HG03039 (cell line): Measurements from ENCODE around the gene ADGRL2.

Experiments used
- ATAC-seq: cut with Tn5 transposase; IDR thresholded peaks from one replicate; pipeline ENCODE4 v1.9.1; 2021; ENCODE audit warnings: mild to moderate bottlenecking, moderate library complexity; ENCODE audit not compliant: unreplicated experiment

ADGRL2 gene

DNA sequence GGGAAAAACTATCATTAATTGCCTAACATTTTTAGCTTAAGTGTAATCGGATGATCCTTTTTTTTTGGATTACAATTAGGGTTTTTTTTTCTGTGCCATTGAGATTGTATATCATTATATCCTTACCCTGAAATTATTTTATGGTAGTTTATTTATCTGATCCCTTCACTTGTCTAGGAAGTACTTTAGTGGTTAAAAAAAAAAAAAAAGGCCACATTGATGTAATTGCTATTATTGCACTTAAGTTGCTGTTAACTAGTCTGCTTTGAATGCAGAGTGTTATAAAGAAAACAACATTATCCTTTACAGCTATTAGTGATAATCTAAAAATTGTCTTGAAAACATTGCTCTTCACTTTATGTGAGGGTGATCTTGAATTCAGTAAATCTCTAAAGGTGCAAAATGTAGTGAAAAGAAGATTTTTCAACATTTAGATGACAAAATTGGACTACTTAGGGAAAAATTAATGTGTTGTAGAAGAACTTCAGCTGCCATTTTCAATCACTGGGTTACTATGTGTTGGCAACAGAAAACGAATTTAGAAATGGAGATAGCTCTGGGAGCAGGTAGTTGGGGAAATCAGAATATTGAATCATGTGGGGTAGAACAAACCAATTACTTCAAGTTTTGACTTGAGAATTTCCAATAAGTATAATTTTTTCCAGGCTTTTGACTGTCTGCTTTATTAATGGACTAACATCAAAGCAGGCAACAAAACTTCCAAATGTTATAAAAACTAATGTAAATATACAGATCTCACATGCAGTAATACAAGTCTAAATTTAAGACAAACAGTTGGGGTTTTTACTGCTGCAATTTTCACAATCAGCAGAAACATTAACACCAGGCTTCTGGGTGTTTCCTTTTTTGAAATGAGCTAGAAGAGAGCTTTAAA lies 5.0 kb downstream of the ADGRL2 start:
- ATAC-seq = no peak

DNA sequence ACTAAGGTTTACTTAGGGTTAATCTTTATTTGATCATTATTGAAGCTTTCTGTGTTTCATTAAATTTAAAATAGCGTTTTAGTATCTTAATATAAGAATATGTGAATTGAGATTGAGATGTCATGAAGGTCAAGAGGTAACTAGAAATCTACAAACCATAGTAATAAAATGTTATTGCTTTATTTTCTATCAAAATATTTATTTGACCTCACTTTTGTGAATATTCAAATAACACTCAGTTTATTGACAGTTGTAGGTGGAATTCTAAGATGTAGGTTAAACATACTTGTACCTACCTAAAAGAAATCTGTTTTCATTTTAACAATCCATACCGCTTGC lies 5.7 kb downstream of the ADGRL2 start:
- no peak for ATAC-seq

DNA sequence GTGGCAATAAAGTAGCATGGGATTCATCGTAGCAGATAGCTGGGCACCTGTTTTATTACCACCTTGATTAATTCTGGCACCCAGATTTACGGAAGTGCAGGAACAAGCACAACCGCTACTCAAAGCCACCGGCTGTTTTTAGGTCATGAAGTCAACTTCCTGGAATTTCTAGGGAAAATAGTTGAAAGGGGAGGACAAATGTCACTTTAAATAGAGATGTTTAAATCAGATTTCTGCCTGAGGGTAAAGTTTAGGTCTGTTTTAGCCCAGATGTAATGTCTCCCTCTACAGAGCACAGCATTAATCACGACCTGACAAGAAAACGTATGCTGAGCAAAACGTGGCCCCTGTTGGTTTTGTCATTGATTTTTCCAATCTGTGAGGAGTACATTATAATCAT lies 8.0 kb downstream of the ADGRL2 start:
- ATAC-seq = no peak

DNA sequence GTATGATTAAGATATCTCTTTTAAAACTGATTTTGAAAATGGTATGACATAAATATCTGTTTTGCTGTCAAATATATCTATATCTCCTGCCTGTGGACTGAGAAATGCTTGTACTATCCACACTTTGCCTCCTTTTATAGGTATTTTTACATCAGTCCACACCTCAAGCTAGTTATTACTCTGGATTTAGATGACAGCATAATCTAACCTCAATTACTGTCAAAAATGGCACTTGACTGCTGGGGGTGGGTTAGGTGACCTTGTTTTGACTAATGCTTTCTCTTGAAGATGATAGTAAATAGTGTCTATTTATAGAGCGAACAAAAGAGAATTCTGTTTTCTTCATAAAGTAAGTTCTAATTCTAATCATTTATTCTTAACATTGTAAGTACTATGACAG lies 9.1 kb downstream of the ADGRL2 start:
- ATAC-seq = no peak

DNA sequence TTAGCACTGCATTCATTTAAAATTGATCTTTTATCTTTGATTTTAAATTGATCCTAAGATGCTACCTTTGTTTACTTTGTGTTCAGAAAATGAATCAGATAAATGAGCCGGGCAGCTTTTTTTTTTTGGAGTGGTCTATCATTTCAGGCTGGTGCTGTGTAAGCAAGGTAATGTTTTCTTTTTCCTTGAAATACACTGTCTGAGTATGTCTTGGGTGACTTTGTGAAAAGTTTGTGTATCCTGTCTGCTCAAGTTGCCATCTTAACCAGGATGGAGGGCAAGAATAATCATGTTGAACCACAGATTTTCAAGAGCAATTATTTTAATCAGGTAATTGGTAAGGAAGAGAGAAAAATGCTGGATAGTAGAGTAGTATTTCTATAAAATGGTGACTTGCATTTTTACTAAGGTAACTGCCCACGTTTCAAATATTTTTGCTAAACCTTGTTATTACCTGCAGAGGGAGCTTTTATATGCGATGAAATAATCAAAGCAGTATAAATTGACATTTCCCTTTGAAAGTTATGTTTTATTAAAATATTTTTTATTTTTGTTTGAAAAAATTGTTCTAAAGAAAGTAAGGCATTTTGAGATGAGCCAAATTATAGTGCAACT lies 11.1 kb downstream of the ADGRL2 start:
- ATAC-seq = no peak

DNA sequence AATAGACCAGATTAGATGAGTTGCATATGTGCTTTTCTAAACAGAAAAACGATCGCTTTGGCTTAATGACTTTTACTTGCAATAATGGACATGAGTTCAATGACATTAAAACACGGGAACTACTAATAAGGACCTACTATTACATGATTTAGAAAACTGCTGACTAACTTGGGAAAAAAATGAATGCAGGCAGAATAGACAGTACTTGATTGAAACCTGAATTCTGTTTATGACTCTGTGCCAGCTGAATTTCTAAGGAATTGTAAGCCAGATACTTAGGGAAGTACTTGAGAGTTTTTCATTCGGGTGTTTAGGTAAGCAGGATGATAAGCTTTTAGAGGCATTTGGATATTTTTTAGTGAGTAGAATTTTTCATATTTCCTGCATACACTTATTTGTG lies 12.0 kb downstream of the ADGRL2 start:
- ATAC-seq = no peak

DNA sequence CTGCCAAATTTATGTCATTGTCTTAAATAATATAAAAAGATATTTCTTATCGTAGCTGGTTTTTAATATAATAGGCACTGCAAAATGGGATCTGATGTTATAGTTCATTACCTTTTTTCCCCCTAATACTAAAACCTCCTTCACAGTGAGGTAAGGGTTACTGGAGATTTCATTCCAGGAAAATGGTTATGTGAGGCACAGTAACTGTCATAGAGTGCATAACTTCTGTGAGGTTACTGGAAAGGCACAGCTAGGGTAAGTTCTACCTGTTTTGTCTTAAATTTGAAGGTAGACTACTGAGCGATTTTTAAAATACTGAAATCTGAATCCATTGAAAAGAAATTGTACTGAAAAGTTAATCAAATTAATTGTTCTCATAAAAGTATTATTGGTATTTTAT lies 13.0 kb downstream of the ADGRL2 start:
- no peak for ATAC-seq

DNA sequence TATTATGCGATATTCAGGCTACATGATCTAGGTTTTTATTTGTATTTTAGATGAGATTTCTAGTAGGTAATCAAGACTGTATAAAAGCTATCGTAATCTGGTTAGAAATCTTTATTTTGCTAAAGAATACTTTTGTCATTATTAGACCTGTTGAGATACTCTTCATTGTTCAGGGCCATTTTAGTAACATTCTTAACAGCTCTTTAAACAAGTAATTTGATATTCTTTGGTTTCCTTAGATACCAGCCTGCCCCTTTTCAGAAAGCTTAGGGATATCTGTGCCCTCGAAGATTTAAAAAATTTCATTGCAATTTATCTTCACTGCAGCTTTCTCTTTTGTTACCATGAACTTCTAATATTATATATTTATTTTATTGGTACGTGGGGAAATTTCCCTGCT lies 18.9 kb downstream of the ADGRL2 start:
- no peak for ATAC-seq

DNA sequence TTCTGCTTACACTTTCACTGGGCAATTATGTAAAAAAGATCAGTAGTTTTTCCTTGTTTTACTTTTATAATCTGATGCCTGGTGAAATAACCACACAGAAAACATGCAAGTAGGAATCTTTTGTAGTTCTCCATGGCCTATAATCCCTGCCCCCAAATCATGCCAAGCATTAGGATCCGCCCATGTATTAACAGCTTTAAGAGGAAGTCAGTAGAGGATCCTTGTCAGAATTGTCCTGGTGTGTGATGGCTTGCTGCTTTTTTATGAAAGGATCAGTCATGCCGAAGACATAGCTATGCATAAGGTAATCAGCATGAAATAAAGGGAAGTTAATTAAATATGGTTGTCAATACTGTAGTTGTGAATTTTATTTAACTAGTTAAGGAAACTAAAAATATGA lies 20.0 kb downstream of the ADGRL2 start:
- no peak for ATAC-seq

DNA sequence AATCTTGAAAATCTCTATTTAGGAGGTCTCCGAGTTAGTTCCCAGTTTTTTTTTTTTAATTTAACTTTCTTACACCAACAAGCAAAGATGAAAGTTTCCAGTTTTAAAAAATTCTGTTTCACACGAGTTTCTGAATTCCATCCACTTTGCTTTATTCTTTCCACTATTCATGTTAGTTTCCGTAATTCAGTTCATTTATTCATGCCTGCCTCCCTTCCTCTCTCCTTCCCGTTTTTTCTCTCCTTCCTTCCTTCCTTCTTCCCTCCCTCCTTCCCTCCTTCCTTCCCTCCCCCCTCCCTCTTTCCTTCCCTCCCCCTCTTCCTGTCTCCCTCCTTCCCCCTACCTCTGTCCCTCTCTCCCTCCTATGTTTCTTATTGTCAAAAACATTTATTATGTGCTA lies 22.3 kb downstream of the ADGRL2 start:
- ATAC-seq = no peak

DNA sequence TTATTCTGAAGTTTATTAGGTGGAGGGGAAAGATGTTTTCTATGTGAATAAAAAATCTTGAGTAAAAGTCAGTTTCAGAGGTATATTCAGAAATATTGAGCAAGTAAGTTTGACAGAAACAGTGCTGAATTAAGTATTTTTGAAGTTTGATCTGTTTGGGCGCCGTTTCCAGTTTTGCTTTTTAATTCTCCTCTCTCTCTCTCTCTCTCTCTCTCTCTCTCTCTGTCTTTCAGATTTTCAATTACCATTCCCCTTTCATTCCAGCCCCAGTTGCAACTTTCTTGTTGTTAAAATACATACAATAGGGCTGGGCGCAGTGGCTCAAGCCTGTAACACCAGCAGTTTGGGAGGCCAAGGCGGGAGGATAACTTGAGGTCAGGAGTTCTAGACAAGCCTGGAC lies 24.0 kb downstream of the ADGRL2 start:
- no peak for ATAC-seq

DNA sequence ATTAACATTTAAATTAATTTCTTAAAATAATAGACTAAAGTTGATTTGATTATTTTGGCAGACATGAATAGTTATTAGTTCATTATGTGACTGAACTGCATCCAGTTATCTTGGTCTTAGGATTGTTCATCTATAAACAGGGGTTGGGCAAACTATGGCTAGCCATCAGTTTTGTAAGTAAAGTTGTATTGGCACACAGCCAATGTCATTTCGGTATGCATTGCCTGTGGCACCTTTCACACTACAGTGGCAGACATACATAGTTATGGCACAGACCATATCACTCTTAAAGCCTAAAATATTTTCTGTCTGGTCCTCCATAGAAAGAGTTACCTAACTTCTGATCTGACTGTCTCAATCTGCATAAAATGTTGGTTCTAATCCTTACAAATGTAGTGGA lies 27.2 kb downstream of the ADGRL2 start:
- ATAC-seq = no peak

DNA sequence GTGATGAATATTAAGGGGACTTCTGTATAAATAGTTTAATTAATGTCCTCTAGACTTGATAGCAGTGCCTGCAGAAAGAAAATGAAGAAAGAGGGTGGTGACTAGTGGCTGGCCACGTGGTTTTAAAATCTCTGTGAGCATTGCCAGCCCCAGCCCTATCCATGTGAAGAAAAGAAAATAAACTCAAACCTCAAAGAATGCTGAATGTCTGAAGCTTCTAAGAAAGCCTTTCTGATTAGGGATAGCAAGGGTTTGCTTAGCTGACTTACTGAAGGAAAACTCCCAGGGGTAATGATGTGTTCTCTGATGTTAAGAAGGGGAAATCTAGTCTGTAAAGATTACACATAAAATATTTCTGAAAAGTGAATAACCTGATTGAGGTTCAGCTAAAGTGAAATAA lies 31.8 kb downstream of the ADGRL2 start:
- ATAC-seq = no peak

DNA sequence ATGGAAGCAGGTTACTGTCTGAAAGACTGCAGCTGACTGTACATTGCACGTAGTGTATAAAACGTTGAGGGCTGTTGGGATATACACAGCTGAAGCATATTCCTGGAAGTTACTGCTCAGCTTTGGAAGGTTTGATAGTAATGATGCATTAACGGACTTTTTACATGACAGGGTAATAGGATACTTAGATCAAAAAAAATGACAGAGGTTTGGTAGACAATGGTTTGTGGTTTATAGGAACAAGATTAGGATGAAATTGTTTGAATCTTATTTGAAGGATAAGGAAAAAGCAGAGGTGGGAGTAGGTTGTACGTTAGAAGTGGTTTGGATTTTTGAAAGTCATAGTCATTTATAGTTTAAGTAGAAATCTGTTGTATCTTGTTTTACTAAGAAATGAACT lies 33.0 kb downstream of the ADGRL2 start:
- ATAC-seq = no peak

DNA sequence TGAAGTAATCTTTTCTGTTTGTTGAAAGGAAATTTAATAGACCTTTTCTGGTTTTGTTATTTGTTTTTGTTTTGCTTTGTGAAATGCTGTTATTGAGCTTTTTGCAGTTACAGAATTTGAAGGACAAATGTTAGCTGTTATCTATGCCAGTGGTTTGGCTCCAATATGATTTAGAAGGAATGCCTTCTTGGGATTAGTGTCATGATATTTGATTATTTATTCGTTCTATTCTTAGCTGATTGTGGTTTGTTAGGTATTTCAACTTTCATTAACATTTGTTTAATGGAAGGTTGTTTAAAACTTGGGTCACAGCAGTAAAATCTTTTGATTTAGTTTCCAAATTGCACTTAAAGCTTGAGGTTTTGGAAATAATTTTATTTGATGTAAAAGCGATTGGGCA lies 33.5 kb downstream of the ADGRL2 start:
- no peak for ATAC-seq

DNA sequence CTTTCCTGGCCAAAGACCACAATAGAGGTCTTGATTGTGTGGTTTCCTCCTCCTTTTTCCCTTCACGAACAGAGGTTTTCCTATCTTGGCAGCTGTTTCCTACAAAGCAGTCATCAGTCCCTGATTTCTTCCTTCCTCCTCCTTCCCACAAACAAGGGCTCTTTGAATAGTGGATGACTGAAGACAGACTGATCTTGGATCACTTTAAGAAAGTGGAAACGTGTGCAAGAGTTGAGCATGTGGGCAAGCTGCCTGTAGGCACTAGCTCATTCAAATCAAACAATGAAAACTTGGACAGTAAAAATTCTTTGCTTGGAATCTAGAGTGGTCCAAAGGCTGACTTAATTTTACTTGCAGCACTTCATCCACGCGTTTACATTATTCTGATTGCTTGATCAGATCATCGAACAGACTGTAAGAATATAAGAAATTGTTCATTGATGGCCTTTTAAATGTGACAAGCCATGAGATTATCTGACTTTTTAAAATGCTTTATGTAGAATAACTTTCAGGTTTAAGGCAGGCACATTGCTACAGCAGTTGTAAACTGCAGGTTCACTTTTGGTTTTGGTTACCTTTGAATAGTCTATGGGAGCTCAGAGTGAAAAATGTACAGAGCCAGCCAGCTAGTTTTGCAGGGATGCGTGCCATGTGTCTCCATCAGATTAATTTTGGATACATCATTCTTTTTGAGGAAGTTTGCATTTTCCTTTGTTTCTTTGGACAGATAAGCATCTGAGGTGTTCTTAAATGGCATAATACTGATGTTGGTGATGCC lies 34.4 kb downstream of the ADGRL2 start:
- no peak for ATAC-seq

DNA sequence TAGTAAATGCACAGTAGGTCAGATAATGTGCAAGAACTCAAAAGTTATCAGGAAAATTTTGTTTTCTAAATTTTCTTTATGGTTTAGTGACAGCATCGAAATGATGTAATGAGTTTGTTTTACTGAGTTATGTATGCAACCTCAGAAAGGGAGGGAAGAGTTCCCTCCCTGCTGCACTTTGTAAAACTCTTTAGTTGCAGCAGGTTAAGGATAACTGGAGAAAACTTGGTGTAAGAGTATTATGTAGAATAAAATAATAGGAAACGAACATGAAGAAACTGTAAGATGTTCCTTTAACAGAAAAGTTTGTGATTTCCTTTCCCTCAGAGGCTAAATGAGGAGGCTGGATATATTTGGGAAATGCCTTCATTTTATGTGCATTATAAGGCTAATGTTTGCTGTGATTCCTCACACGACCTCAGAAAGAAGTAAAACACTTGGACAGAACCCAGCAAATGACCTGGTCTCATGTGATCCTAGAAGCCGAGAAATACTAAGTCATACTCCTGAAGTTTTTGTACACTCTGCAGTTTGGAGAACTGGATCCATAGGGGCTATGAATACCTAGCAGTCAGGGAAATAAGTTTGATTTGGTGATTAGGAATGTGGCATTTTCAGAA lies 35.4 kb downstream of the ADGRL2 start:
- ATAC-seq = no peak

DNA sequence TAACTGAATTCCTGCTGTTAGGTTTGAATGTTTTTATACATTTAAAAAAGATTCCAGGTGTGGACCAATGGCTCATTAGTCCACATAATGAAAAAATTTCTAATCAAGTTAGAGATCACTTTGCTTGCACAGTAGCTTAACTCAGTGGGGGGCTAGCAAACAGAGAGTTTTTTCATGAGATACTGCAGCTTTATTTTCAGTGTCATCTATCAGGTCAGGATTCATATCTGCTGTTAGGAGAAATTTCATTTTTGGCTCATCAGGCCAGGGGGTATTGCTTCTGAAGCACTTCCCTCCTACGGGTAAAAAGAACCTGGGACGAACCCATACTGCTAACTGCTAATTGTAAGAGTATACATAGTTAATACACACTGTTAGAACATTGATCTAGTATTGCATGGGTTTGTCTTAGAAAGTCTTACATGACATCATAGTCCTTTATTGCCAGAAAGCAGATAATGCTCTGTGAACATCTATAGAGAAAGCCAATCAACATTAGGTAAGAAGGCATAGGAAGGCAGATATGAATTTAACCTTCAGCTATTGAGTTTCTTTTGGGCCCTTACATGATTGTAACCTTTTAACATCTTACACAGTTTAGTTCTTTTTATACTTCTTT lies 38.0 kb downstream of the ADGRL2 start:
- no peak for ATAC-seq

DNA sequence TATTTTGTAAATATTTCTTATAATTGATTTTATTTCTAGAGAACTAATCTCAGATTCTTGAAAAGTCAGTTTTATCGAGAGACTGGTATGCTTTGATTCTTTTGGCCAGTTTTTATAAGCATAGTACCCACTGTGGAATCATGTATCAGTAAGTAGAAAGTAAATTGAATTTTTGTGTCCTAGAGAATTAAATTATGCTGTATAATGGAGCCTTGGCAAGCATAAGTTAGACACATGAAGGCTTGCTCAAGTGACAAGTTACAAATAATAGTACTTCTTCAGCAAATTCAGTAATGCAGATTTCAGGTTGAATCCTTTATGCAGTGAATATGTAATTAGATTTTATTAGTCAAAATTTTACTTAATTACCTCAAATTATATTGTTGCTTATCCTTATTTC lies 40.1 kb downstream of the ADGRL2 start:
- ATAC-seq = no peak

DNA sequence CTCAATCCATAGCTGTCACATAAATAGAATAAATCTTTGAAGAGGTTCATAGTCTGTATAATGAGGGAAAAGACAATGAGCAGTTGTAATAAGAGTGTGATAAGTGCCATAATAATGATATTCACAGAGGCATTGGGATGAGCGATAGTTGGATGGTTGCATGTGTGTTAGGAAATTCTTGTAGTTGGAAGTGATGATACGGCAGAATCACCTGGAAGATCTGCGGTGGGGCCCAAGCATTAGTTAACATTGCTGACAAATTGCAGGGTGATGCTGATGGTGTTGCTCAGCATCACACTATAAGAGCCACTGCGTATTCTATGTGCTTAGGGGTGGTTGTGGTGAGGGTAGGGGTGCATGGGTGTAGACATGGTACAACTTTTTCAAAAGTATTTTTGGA lies 41.1 kb downstream of the ADGRL2 start:
- ATAC-seq = no peak

DNA sequence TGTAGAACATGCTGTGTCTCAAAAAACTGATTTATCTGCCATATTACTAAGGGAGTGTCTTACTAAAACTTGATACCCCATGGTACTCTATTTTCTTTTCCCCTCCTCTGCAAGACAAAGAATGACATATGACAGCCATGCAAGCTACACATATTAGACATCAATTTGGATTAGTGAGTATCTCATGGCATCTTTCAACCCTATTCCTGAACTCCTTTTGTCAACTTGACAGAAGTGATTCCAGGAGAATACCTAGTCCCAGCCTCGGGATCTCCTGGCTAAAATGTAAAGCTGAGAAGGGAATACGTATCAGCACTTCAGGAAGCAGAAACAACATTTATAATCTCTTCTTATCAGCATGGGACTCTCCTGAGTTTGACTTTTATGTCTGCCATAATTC lies 43.7 kb downstream of the ADGRL2 start:
- no peak for ATAC-seq
